ENCODE data around the gene NEUROD4.

DNA sequence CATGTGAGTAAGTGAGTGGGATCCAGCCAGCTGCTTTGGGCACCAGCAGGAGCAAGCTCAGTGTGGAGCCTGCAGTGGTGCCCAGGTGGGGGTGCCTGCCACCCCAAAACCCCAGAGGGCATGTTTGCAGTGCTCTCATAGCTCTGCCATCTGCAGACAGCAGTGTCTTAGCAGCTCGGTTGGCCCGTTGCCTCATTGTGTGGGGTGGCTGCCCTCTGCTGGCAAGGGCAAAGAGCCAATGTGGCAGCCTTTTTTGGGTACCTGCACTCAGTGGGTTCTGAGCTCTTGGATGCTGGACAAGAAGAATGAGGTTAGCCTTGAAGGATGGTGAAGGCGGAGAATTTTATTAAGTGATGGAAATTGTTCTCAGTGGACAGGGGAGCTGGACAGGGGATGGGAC, 52.3 kb downstream of the NEUROD4 start:
- TF ChIP-seq POLR2A (IDR thresholded peaks at IDR 0.05; ENCODE audit: low read depth, low read length): no peak
- no peak for TF ChIP-seq POLR2AphosphoS5 (IDR thresholded peaks at IDR 0.05; ENCODE audit: low read depth, low read length)
- no peak for TF ChIP-seq TAF1 (IDR thresholded peaks at IDR 0.05; ENCODE audit: low read depth, low read length)
- TF ChIP-seq POU2F2 (IDR thresholded peaks at IDR 0.05; ENCODE audit: low read depth, low read length): no peak
- TF ChIP-seq SPI1 (IDR thresholded peaks at IDR 0.05; ENCODE audit: low read depth, low read length): no peak
- TF ChIP-seq PAX5 (IDR thresholded peaks at IDR 0.05; ENCODE audit: insufficient read depth, low read length, severe bottlenecking): no peak
